Neural cell (in vitro differentiated cells): ENCODE measurements around the gene TIGD4. TPM values are rescaled to one million over a fixed set of nuclear protein-coding genes. Genes with fewer than 3 reads are reported as not detected.

ENCODE experiments used
- H2AFZ ChIP-seq: fragments of 200-600, 300-800 bp; sonication (generic), shearing (Covaris generic); 2 replicates; pipeline ENCODE4 v1.6.0; 2014; ENCODE audit warnings: low read depth, mild to moderate bottlenecking, antibody characterized with exemption, low read length, moderate library complexity
- H3F3A ChIP-seq: fragments of 200-600 bp; shearing (Covaris generic); 2 replicates; pipeline ENCODE4 v1.6.1; 2016; ENCODE audit warnings: mild to moderate bottlenecking, moderate library complexity, mixed read lengths, antibody characterized with exemption, low read length; ENCODE audit not compliant: insufficient read depth, poor library complexity, severe bottlenecking
- H3K27ac ChIP-seq: fragments of 200-600, 300-800 bp; sonication (generic), shearing (Covaris generic); 2 replicates; pipeline ENCODE4 v1.5.1; 2014; ENCODE audit warnings: mild to moderate bottlenecking, low read length, moderate library complexity
- H3K27me3 ChIP-seq: fragments of 300-800, 200-600 bp; sonication (generic), shearing (Covaris generic); 2 replicates; pipeline ENCODE4 v1.6.0; 2014; ENCODE audit warnings: mild to moderate bottlenecking, low read depth, low read length, moderate library complexity; ENCODE audit not compliant: insufficient read depth
- H3K36me3 ChIP-seq: fragments of 300-800, 200-600 bp; sonication (generic), shearing (Covaris generic); 2 replicates; pipeline ENCODE4 v1.5.1; 2014; ENCODE audit warnings: mild to moderate bottlenecking, antibody characterized with exemption, low read length, moderate library complexity; ENCODE audit not compliant: insufficient read depth
- H3K4me2 ChIP-seq: fragments of 300-800, 200-600 bp; sonication (generic), shearing (Covaris generic); 2 replicates; pipeline ENCODE4 v1.6.0; 2014; ENCODE audit warnings: mild to moderate bottlenecking, low read length
- H3K4me3 ChIP-seq: fragments of 300-800, 200-600 bp; sonication (generic), shearing (Covaris generic); 2 replicates; pipeline ENCODE4 v1.5.1; 2014; ENCODE audit warnings: mild to moderate bottlenecking, low read length, moderate library complexity
- H3K79me2 ChIP-seq: fragments of 200-600 bp; shearing (Covaris generic); replicated peaks from 2 replicates; pipeline ENCODE4 v1.6.0; 2014; ENCODE audit warnings: mild to moderate bottlenecking, low read length, moderate library complexity; ENCODE audit not compliant: insufficient read depth
- H3K9ac ChIP-seq: fragments of 300-800, 200-600 bp; sonication (generic), shearing (Covaris generic); 2 replicates; pipeline ENCODE4 v1.6.1; 2016; ENCODE audit warnings: mild to moderate bottlenecking, low read length, mixed read lengths
- H3K9me2 ChIP-seq: fragments of 200-600 bp; shearing (Covaris generic); 2 replicates; pipeline ENCODE4 v1.6.1; 2016; ENCODE audit warnings: mild to moderate bottlenecking, low read length, mixed read lengths; ENCODE audit not compliant: insufficient read depth
- H3K9me3 ChIP-seq: fragments of 200-600, 300-800 bp; sonication (generic), shearing (Covaris generic); 2 replicates; pipeline ENCODE4 v1.6.1; 2016; ENCODE audit warnings: mild to moderate bottlenecking, mixed run types, low read length, moderate library complexity, mixed read lengths
- H4K20me1 ChIP-seq: fragments of 200-600 bp; shearing (Covaris generic); 2 replicates; pipeline ENCODE4 v1.6.1; 2016; ENCODE audit warnings: mild to moderate bottlenecking, mixed run types; ENCODE audit not compliant: insufficient read depth
- EP300 ChIP-seq: fragments of 450-650 bp; conservative IDR thresholded peaks from 2 replicates; pipeline ENCODE4 v1.6.1; 2014; ENCODE audit warnings: antibody characterized with exemption, mild to moderate bottlenecking, moderate library complexity; ENCODE audit not compliant: poor library complexity, severe bottlenecking
- MXI1 ChIP-seq: fragments of 450-650 bp; conservative IDR thresholded peaks from 2 replicates; pipeline ENCODE4 v1.6.1; 2014; ENCODE audit warnings: antibody characterized with exemption, mild to moderate bottlenecking; ENCODE audit not compliant: poor library complexity, severe bottlenecking
- POLR2AphosphoS5 ChIP-seq: IDR thresholded peaks from 2 replicates; pipeline ENCODE4 v1.6.1; 2012
- RAD21 ChIP-seq: fragments of 450-650 bp; conservative IDR thresholded peaks from 2 replicates; pipeline ENCODE4 v1.6.1; 2014; ENCODE audit warnings: antibody characterized with exemption, mild to moderate bottlenecking, moderate library complexity
- SMC3 ChIP-seq: fragments of 450-650 bp; conservative IDR thresholded peaks from 2 replicates; pipeline ENCODE4 v1.6.1; 2014; ENCODE audit warnings: antibody characterized with exemption, mild to moderate bottlenecking, moderate library complexity; ENCODE audit not compliant: poor library complexity
- TAF1 ChIP-seq: IDR thresholded peaks from 2 replicates; pipeline ENCODE4 v1.6.1; 2012; ENCODE audit warnings: low read depth
- polyA plus RNA-seq: library from polyadenylated mRNA; depleted of rRNA; stranded (reverse); fragments of >200 nt; gene quantifications from 2 replicates; pipeline ENCODE4 v1.2.3, GENCODE V29; 2014
- TF ChIP-seq, protein P1 (sequence below): IDR thresholded peaks from 2 replicates; pipeline ENCODE4 v1.6.1; 2012; ENCODE audit warnings: borderline replicate concordance
- TF ChIP-seq, protein P2 (sequence below): fragments of 450-650 bp; IDR thresholded peaks from 2 replicates; pipeline ENCODE4 v1.5.1; 2014; ENCODE audit warnings: antibody characterized with exemption, mild to moderate bottlenecking, moderate library complexity; ENCODE audit not compliant: poor library complexity, severe bottlenecking

TIGD4 gene
- polyA plus RNA-seq, 1 donor from 2014 or later, result 3.3 TPM

DNA sequence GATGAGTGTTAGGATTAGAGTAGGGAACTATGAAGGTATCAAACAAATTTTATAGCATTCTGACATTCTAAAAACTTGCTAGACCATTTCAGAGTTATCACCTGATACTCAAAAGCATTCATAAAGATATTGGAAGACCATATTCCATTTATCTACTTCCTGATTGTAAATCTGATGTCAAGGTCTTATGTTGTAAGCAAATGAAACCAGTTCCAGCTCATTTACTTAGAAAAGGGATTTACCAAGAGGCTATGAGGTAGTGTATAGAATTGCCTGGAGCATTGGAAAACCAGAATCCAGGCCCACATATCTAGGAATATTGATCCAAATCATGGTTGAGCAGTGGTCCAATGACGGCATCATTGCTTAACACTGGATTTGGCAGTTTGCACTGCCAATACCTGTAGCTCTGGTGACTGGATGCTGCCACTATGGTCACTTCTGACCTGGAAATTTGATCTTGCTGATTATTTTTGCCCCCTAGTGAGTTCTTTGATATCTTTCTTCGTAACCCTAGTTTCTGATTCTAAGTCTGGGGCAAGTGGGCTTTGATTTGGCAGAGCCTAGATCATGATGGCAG lies 25.6 kb upstream of the TIGD4 start:
- no peaks in the 10 kb centered on the region for H3K27me3 ChIP-seq
- no peak overlapping the region for H3K4me2 ChIP-seq
- H3K79me2 ChIP-seq, result peaks cover 12% of the 10 kb centered on the region
- H3K9me3 ChIP-seq, result peaks cover 2% of the 10 kb centered on the region
- H3K9me2 ChIP-seq, result no peaks in the 10 kb centered on the region
- no peak overlapping the region for H3K4me3 ChIP-seq
- H3K27ac ChIP-seq, result no peak overlapping the region
- H3F3A ChIP-seq, result no peaks in the 10 kb centered on the region
- TF ChIP-seq TAF1 (no peak), MXI1 (no peak), POLR2AphosphoS5 (no peak)
- H4K20me1 ChIP-seq, result no peaks in the 10 kb centered on the region
- H3K9ac ChIP-seq, result no peak overlapping the region
- H3K36me3 ChIP-seq, result no peaks in the 10 kb centered on the region
- no peak overlapping the region for H2AFZ ChIP-seq

DNA sequence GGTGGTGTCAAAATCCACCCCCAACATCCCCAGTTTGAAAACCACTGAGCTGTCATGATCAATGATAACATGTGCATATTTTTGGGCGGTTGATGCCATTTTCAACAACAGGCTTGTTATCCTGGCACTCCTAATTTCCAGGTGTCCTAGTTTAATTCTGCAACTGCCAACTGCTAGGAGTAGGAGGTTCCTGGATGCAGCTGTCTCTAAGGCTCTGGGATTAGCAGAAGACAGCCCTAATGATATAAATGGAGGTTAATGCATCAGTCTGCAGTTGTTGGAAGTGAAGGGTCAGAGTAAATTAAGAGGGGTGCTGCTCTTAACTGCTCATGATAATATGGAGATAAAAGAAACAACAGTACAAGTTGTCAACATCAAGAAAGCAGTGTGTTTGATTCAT lies 24.0 kb upstream of the TIGD4 start:
- Histone ChIP-seq H3K27ac (no peak overlapping the region), H3F3A (no peaks in the 10 kb centered on the region), H3K27me3 (no peaks in the 10 kb centered on the region), H3K9ac (no peak overlapping the region), H4K20me1 (no peaks in the 10 kb centered on the region), H3K36me3 (no peaks in the 10 kb centered on the region), H2AFZ (no peak overlapping the region), H3K9me2 (no peaks in the 10 kb centered on the region), H3K79me2 (peaks cover 4% of the 10 kb centered on the region), H3K4me2 (no peak overlapping the region), H3K9me3 (peaks cover 1% of the 10 kb centered on the region), H3K4me3 (no peak overlapping the region)
- no peak for TF ChIP-seq TAF1
- TF ChIP-seq POLR2AphosphoS5, result no peak
- TF ChIP-seq EP300, result no peak
- TF ChIP-seq, protein P1, sequence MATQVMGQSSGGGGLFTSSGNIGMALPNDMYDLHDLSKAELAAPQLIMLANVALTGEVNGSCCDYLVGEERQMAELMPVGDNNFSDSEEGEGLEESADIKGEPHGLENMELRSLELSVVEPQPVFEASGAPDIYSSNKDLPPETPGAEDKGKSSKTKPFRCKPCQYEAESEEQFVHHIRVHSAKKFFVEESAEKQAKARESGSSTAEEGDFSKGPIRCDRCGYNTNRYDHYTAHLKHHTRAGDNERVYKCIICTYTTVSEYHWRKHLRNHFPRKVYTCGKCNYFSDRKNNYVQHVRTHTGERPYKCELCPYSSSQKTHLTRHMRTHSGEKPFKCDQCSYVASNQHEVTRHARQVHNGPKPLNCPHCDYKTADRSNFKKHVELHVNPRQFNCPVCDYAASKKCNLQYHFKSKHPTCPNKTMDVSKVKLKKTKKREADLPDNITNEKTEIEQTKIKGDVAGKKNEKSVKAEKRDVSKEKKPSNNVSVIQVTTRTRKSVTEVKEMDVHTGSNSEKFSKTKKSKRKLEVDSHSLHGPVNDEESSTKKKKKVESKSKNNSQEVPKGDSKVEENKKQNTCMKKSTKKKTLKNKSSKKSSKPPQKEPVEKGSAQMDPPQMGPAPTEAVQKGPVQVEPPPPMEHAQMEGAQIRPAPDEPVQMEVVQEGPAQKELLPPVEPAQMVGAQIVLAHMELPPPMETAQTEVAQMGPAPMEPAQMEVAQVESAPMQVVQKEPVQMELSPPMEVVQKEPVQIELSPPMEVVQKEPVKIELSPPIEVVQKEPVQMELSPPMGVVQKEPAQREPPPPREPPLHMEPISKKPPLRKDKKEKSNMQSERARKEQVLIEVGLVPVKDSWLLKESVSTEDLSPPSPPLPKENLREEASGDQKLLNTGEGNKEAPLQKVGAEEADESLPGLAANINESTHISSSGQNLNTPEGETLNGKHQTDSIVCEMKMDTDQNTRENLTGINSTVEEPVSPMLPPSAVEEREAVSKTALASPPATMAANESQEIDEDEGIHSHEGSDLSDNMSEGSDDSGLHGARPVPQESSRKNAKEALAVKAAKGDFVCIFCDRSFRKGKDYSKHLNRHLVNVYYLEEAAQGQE, result no peak
- TF ChIP-seq, protein P2, sequence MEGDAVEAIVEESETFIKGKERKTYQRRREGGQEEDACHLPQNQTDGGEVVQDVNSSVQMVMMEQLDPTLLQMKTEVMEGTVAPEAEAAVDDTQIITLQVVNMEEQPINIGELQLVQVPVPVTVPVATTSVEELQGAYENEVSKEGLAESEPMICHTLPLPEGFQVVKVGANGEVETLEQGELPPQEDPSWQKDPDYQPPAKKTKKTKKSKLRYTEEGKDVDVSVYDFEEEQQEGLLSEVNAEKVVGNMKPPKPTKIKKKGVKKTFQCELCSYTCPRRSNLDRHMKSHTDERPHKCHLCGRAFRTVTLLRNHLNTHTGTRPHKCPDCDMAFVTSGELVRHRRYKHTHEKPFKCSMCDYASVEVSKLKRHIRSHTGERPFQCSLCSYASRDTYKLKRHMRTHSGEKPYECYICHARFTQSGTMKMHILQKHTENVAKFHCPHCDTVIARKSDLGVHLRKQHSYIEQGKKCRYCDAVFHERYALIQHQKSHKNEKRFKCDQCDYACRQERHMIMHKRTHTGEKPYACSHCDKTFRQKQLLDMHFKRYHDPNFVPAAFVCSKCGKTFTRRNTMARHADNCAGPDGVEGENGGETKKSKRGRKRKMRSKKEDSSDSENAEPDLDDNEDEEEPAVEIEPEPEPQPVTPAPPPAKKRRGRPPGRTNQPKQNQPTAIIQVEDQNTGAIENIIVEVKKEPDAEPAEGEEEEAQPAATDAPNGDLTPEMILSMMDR, result no peak
- TF ChIP-seq SMC3, result no peak

DNA sequence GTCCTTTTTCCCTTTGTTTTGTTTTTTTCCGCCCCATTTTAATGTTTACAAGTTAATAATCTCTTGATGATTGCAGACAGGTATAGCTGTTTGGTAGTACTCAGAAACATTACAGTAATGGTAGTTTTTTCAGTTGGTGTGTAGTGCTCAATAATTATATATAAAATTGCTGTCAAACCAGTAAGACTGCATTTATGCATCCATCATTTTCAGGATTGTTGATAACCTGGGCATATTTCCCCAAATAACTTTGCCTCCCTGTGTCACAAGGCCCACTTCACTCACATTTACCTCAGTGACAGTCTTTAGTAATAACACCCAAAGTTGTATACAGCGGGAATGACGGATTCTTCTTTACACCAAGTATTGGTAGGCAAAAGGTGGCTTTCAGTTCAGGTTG lies 16.4 kb upstream of the TIGD4 start:
- Histone ChIP-seq H3F3A (no peaks in the 10 kb centered on the region), H3K4me3 (no peak overlapping the region), H3K27ac (no peak overlapping the region), H3K4me2 (no peak overlapping the region), H3K79me2 (peaks cover 11% of the 10 kb centered on the region), H3K9me2 (no peaks in the 10 kb centered on the region), H3K36me3 (no peaks in the 10 kb centered on the region), H4K20me1 (no peaks in the 10 kb centered on the region), H3K9ac (no peak overlapping the region), H2AFZ (no peak overlapping the region), H3K9me3 (no peaks in the 10 kb centered on the region), H3K27me3 (no peaks in the 10 kb centered on the region)
- TF ChIP-seq MXI1, result no peak
- no peak for TF ChIP-seq EP300
- TF ChIP-seq, protein P1, result no peak
- TF ChIP-seq SMC3, result no peak
- TF ChIP-seq TAF1, result no peak
- TF ChIP-seq RAD21, result no peak
